ENCODE measurements around the gene DMXL1. TPM values are rescaled to one million over a fixed set of nuclear protein-coding genes. Genes with fewer than 3 reads are reported as not detected.

Gene DMXL1, protein sequence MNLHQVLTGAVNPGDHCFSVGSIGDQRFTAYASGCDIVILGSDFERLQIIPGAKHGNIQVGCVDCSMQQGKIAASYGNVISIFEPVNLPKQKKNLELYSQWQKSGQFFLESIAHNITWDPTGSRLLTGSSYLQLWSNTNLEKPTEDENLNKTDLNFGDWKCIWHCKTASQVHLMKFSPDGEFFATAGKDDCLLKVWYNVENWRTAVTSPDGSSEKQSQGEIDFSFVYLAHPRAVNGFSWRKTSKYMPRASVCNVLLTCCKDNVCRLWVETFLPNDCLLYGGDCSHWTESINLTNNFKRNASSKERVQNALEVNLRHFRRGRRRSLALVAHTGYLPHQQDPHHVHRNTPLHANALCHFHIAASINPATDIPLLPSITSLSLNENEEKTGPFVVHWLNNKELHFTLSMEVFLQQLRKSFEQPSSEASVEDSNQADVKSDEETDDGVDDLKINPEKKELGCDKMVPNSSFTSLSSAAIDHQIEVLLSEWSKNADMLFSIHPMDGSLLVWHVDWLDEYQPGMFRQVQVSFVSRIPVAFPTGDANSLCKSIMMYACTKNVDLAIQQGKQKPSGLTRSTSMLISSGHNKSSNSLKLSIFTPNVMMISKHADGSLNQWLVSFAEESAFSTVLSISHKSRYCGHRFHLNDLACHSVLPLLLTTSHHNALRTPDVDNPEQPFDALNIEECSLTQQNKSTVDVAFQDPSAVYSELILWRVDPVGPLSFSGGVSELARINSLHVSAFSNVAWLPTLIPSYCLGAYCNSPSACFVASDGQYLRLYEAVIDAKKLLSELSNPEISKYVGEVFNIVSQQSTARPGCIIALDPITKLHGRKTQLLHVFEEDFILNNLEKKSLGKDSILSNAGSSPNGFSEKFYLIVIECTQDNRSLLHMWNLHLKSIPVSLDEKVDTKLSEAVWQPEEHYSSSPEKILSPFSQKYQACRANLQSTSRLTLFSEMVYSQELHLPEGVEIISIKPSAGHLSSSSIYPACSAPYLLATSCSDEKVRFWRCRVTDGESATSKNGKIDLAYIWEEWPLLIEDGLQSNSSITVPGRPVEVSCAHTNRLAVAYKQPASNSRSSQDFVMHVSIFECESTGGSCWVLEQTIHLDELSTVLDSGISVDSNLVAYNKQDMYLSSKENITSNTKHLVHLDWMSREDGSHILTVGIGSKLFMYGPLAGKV (N-terminal part only)
- total RNA-seq = 80.4 and 86.1 TPM in 2 replicates

DNA sequence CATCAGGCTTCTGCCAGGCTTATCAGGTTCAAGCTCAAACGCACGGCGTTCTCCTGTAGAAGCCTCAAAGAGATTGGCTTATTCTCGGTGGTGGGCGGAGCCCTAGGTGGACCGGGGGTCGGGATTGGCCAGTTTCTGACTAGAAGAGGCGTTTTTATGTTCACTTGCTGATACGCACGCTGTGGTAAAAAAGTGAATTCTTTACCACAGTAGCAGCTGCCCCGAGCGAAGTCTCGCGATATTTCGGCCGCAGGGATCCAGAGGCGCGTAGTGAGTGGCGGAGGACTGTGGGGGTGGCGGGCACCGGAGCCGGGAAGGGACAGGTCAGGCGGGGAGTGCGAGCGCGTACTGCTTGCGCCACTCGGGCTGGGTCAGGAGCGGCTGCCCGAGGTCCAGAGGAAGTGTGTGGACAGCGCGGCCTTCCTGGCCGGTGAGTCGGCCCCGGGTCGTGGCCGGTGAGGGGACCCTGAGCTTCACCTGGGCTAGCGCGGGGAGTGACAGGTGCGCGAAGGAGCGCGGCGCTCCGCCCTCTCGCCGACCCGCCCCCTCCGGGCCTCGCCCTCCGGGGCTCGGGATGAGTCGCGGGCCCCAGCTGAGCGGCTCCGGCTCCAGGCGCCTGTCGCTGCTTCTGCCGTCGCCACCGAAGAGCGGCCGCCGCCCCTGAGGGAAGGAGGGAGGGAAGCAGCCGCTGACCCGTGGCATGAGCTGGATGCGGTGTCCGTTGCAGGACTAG, at the start of gene DMXL1:
Gene DMXL1 (plus strand): TSS at position 260 of the 733 bp plus-strand sequence. CDS start 483 bp downstream, outside the sequence.
- Histone ChIP-seq H3K4me2 (ENCODE audit: insufficient read depth, low read length) (peak within 1 kb of the TSS; percentile 96), H3K4me3 (ENCODE audit: insufficient read depth, low read length) (peak within 1 kb of the TSS; percentile 95), H3K9me3 (ENCODE audit: low read depth, low read length) (no peaks in the 10 kb centered on the region), H3K4me1 (ENCODE audit: insufficient read depth, low read length) (peaks cover 17% of the 10 kb centered on the region), H3K36me3 (ENCODE audit: insufficient read depth, low read length) (no peaks in the 10 kb centered on the region), H4K20me1 (ENCODE audit: insufficient read depth, low read length) (peaks cover 9% of the 10 kb centered on the region), H3K27me3 (ENCODE audit: insufficient read depth, low read length) (no peaks in the 10 kb centered on the region), H2AFZ (ENCODE audit: low read length) (peak within 1 kb of the TSS; percentile 94), H3K79me2 (ENCODE audit: insufficient read depth, low read length) (peaks cover 50% of the 10 kb centered on the region), H3K27ac (ENCODE audit: low read depth, low read length) (peak within 1 kb of the TSS; percentile 98)
- DNase-seq (ENCODE audit: insufficient read length, low spot score, missing footprints) = peak; percentile 95
- TF ChIP-seq CTCF (IDR thresholded peaks at IDR 0.05; ENCODE audit: extremely low read depth, low read depth, low read length) = no peak

GRCh38 chr5:119021149-119021732, 49.6 kb upstream of the DMXL1 start:
- Histone ChIP-seq H4K20me1 (ENCODE audit: insufficient read depth, low read length) (no peaks in the 10 kb centered on the region), H3K27me3 (ENCODE audit: insufficient read depth, low read length) (no peaks in the 10 kb centered on the region), H3K79me2 (ENCODE audit: insufficient read depth, low read length) (no peaks in the 10 kb centered on the region), H2AFZ (ENCODE audit: low read length) (no peak overlapping the region), H3K36me3 (ENCODE audit: insufficient read depth, low read length) (no peaks in the 10 kb centered on the region), H3K4me3 (ENCODE audit: insufficient read depth, low read length) (no peak overlapping the region), H3K4me2 (ENCODE audit: insufficient read depth, low read length) (no peak overlapping the region), H3K27ac (ENCODE audit: low read depth, low read length) (no peak overlapping the region), H3K9me3 (ENCODE audit: low read depth, low read length) (no peaks in the 10 kb centered on the region), H3K4me1 (ENCODE audit: insufficient read depth, low read length) (peaks cover 6% of the 10 kb centered on the region)
- DNase-seq (ENCODE audit: insufficient read length, low spot score, missing footprints) = no peak
- no peak for TF ChIP-seq CTCF (IDR thresholded peaks at IDR 0.05; ENCODE audit: extremely low read depth, low read depth, low read length)

DNA sequence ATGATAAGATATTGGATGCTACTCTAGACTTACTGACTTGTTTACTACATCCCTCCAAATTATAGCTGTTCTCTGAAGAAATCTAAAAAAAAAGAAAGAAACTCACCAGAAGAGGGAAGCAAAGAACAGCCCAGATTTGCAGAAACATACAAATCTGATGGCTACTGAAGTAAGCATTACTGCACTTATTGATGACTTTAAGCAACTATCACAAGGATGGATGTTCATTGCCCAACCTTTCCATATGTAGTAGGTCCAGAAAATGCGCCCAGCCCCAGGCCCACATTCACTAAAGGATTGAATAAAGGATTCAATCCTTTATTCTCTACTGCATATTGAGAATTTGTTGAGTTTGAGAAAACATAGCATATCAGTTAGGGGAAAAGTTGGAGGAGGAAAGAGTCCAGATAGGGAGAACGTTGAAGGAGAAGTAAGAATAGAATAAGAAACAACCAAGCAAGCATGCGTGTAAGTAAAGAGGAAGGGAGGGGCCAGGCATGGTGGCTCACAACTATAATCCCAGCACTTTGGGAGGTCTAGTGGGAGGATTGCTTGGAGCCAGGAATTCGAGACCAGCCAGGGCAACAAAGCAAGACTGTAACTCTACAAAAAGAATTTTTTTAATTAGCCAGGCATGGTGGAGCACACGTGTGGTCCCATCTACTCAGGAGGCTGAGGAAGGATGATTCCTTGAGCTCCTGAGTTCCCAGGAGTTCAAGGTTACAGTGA, 48.7 kb upstream of the DMXL1 start:
- Histone ChIP-seq H2AFZ (ENCODE audit: low read length) (no peak overlapping the region), H3K27ac (ENCODE audit: low read depth, low read length) (no peak overlapping the region)
- peak; percentile 81 for DNase-seq (ENCODE audit: insufficient read length, low spot score, missing footprints)

More for the DNA sequence above, 48.7 kb upstream of the DMXL1 start:
- Histone ChIP-seq H3K27me3 (ENCODE audit: insufficient read depth, low read length) (no peaks in the 10 kb centered on the region), H3K79me2 (ENCODE audit: insufficient read depth, low read length) (no peaks in the 10 kb centered on the region), H3K4me3 (ENCODE audit: insufficient read depth, low read length) (no peak overlapping the region), H3K4me2 (ENCODE audit: insufficient read depth, low read length) (no peak overlapping the region), H3K9me3 (ENCODE audit: low read depth, low read length) (no peaks in the 10 kb centered on the region), H3K36me3 (ENCODE audit: insufficient read depth, low read length) (no peaks in the 10 kb centered on the region), H4K20me1 (ENCODE audit: insufficient read depth, low read length) (no peaks in the 10 kb centered on the region), H3K4me1 (ENCODE audit: insufficient read depth, low read length) (peaks cover 6% of the 10 kb centered on the region)
- peak; percentile 59 for TF ChIP-seq CTCF (IDR thresholded peaks at IDR 0.05; ENCODE audit: extremely low read depth, low read depth, low read length)

Measured in osteoblast (primary cell).